NB4 (cell line): ENCODE results near the gene TRAPPC2.

ENCODE experiments used
- MYC ChIP-seq: IDR thresholded peaks from 2 replicates; pipeline ENCODE4 v1.6.1; 2011; ENCODE audit warnings: low read depth, low read length
- POLR2A ChIP-seq: IDR thresholded peaks from 2 replicates; pipeline ENCODE4 v1.6.1; 2011; ENCODE audit warnings: mild to moderate bottlenecking; ENCODE audit not compliant: insufficient read length; ENCODE audit errors: extremely low read depth

DNA sequence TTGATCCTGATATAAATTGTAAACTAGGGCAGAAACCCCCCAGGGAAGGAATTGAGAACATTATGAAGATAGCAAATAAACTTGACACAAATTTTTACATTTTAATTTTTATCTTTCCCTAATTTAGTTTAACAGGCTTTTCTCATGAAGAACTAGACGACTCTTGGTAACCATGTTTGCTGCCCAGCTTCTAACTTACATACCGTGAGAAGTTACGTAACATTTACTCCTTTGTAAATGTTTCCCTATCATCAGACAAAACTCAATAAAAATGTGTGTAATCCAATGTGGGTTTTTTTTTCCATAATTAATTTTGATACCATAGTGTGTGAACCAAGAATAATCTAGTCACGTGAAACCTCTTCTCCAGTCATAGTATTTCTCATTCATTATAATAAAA, 34.5 kb upstream of the TRAPPC2 start:
- TF ChIP-seq POLR2A, result no peak
- no peak for TF ChIP-seq MYC
